PC-9 (cell line): ENCODE results near the gene PHC3. TPM values are rescaled to one million over a fixed set of nuclear protein-coding genes. Genes with fewer than 3 reads are reported as not detected.

Experiments
- BruUV-seq: library from RNA; stranded (reverse); fragments of 400-500 nt; replicated peaks from 2 replicates; lab custom pipeline; 2021; lab: Mats Ljungman, UMichigan
- CTCF ChIA-PET: fragments of 300-600 bp; sonication (Branson Sonifier 250); formaldehyde crosslinking; loops from one replicate; lab custom pipeline; 2022; ENCODE audit warnings: antibody characterized with exemption; lab: Charles Lee
- POLR2A ChIA-PET: fragments of 300-600 bp; sonication (Branson Sonifier 250); formaldehyde crosslinking; loops from one replicate; lab custom pipeline; 2022; ENCODE audit warnings: antibody characterized with exemption; ENCODE audit not compliant: unreplicated experiment; lab: Charles Lee
- DNase-seq, 2 experiments: peaks; one replicate each; pipeline versions ENCODE4 v3.0.0 to v3.0.0-alpha.2; 2015 to 2022; ENCODE audit warnings: mixed read lengths in 1 of 2
- H2AFZ ChIP-seq: fragments of 200-600 bp; sonication (generic); 2 replicates; pipeline ENCODE4 v1.8.1; 2017; ENCODE audit warnings: antibody characterized with exemption
- H3F3A ChIP-seq: fragments of 200-600 bp; sonication (generic); 2 replicates; pipeline ENCODE4 v1.8.1; 2017; ENCODE audit warnings: antibody characterized with exemption, mild to moderate bottlenecking, low read depth; ENCODE audit not compliant: insufficient read depth
- H3K27ac ChIP-seq: fragments of 200-600 bp; sonication (generic); 2 replicates; pipeline ENCODE4 v1.6.1; 2016; ENCODE audit warnings: mixed run types
- H3K27me3 ChIP-seq: fragments of 200-600 bp; sonication (generic); 2 replicates; pipeline ENCODE4 v1.6.1; 2016; ENCODE audit warnings: low read depth, mixed run types; ENCODE audit not compliant: insufficient read depth
- H3K36me3 ChIP-seq: fragments of 200-600 bp; sonication (generic); 2 replicates; pipeline ENCODE4 v1.6.1; 2016; ENCODE audit warnings: low read depth, mixed run types
- H3K4me1 ChIP-seq: fragments of 200-600 bp; sonication (generic); replicated peaks from 2 replicates; pipeline ENCODE4 v1.6.1; 2016; ENCODE audit warnings: mixed run types; ENCODE audit not compliant: insufficient read depth
- H3K4me2 ChIP-seq: fragments of 200-600 bp; sonication (generic); 2 replicates; pipeline ENCODE4 v1.6.1; 2017; ENCODE audit warnings: mixed run types
- H3K4me3 ChIP-seq: fragments of 200-600 bp; sonication (generic); 2 replicates; pipeline ENCODE4 v1.6.1; 2016; ENCODE audit warnings: mixed run types
- H3K79me2 ChIP-seq: fragments of 200-600 bp; sonication (generic); 2 replicates; pipeline ENCODE4 v1.6.1; 2017; ENCODE audit warnings: low read depth, mixed run types
- H3K9me2 ChIP-seq: fragments of 200-600 bp; sonication (generic); 2 replicates; pipeline ENCODE4 v1.8.1; 2017; ENCODE audit warnings: mild to moderate bottlenecking; ENCODE audit not compliant: insufficient read depth
- H3K9me3 ChIP-seq: fragments of 200-600 bp; sonication (generic); 2 replicates; pipeline ENCODE4 v1.8.1; 2016; ENCODE audit warnings: low read depth; ENCODE audit not compliant: insufficient read depth
- H4K20me1 ChIP-seq: fragments of 200-600 bp; sonication (generic); 2 replicates; pipeline ENCODE4 v1.8.1; 2017; ENCODE audit not compliant: insufficient read depth
- EZH2 ChIP-seq: fragments of 200-600 bp; sonication (generic); IDR thresholded peaks from 2 replicates; pipeline ENCODE4 v1.8.0; 2017; ENCODE audit warnings: antibody characterized with exemption, low read depth
- intact Hi-C: fragments of 100-400 bp; cut with micrococcal nuclease; formaldehyde crosslinking; loops from one replicate; pipeline ENCODE4 v1.10.0; 2022; ENCODE audit not compliant: unreplicated experiment
- total RNA-seq: library from RNA; stranded (reverse); gene quantifications from 2 replicates; pipeline ENCODE4 v1.2.3, GENCODE V29; 2021
- TF ChIP-seq, protein P1 (sequence below): fragments of 200-600 bp; sonication (generic); conservative IDR thresholded peaks from 2 replicates; pipeline ENCODE4 v1.6.1; 2017; ENCODE audit warnings: mixed run types, antibody characterized with exemption, mild to moderate bottlenecking, moderate library complexity

The PHC3 gene
- total RNA-seq, 1 experiment from 2014 or later = 80.8 TPM

DNA sequence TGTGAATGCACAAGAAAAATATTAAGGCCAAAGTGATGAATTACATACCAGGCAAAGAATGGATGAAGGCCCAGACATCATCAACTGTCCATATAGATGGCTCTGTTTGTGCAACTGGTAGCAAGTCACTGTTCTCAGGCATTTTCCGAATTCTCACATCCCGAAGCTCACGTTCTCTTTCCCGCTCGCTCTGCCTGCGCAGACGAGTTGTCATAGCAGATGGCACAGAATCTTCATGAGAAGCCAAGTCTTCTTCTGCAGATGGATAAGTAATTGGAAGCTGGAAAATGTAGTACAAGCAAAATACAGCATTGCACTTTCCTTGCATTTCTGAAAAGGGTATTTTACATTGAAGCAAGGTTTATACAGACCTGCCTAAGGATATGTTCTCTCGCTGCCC, 79.1 kb downstream of the PHC3 start:
- DNase-seq = no peak
- intact Hi-C loops = loop anchor here (5.0 kb wide), 1 partner anchor 65 kb away; the partner anchor contains the start of gene GPR160
- no peak for TF ChIP-seq EZH2
- TF ChIP-seq, protein P1, sequence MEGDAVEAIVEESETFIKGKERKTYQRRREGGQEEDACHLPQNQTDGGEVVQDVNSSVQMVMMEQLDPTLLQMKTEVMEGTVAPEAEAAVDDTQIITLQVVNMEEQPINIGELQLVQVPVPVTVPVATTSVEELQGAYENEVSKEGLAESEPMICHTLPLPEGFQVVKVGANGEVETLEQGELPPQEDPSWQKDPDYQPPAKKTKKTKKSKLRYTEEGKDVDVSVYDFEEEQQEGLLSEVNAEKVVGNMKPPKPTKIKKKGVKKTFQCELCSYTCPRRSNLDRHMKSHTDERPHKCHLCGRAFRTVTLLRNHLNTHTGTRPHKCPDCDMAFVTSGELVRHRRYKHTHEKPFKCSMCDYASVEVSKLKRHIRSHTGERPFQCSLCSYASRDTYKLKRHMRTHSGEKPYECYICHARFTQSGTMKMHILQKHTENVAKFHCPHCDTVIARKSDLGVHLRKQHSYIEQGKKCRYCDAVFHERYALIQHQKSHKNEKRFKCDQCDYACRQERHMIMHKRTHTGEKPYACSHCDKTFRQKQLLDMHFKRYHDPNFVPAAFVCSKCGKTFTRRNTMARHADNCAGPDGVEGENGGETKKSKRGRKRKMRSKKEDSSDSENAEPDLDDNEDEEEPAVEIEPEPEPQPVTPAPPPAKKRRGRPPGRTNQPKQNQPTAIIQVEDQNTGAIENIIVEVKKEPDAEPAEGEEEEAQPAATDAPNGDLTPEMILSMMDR = no peak
- no TSS peak for BruUV-seq
- CTCF ChIA-PET = no interaction called here
- H3F3A ChIP-seq = peaks cover 9% of the 10 kb centered on the region
- 0 out of 2 replicates have a peak, but pooled peaks cover 10% of the 10 kb centered on the region for H4K20me1 ChIP-seq
- H3K9me3 ChIP-seq = no peaks in the 10 kb centered on the region
- H3K36me3 ChIP-seq = peaks cover 59% of the 10 kb centered on the region
- POLR2A ChIA-PET = no interaction called here
- H3K9me2 ChIP-seq = no peaks in the 10 kb centered on the region
- H3K79me2 ChIP-seq = no peaks in the 10 kb centered on the region
- H2AFZ ChIP-seq = no peak overlapping the region
- no peak overlapping the region for H3K4me2 ChIP-seq
- H3K4me1 ChIP-seq = no peaks in the 10 kb centered on the region
- no peaks in the 10 kb centered on the region for H3K27me3 ChIP-seq
- H3K4me3 ChIP-seq = no peak overlapping the region
- no peak overlapping the region for H3K27ac ChIP-seq

- peaks cover 70% of the 10 kb centered on the region for H3K36me3 ChIP-seq
- intact Hi-C loops = loop anchor here (5.0 kb wide), 1 partner anchor 64 kb away; the partner anchor contains the start of gene GPR160
Observed at GRCh38 chr3:170100944-170101343, 80.6 kb downstream of the PHC3 start.

DNA sequence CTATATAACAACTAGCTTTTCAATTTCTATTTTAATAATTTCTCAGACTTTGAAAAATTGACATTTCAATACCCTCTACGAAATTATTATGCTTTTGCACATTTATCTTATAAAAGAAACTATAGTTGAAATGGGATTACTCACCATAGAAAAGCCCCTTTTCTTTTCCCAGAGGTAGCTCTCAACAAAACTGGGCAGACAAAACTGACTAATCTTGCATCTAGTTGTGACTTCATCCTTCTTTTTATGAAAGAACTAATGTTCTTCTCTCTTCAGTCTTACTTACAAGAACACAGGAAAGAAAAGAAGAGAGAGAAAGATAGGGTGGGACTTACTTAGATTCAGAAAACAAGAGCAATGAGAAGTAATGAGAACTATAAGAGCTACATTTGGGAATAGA, 82.8 kb downstream of the PHC3 start:
- Histone ChIP-seq H3K4me3 (no peak overlapping the region), H3K27me3 (no peaks in the 10 kb centered on the region), H3K27ac (no peak overlapping the region), H4K20me1 (no peaks in the 10 kb centered on the region), H3K79me2 (no peaks in the 10 kb centered on the region), H2AFZ (no peak overlapping the region), H3K9me3 (no peaks in the 10 kb centered on the region), H3K9me2 (no peaks in the 10 kb centered on the region), H3F3A (peaks cover 15% of the 10 kb centered on the region), H3K36me3 (peaks cover 69% of the 10 kb centered on the region), H3K4me1 (no peaks in the 10 kb centered on the region), H3K4me2 (no peak overlapping the region)
- TF ChIP-seq, protein P1 = no peak
- TF ChIP-seq EZH2 = no peak
- intact Hi-C loops = no loop called here
- POLR2A ChIA-PET = no interaction called here
- DNase-seq = no peak
- CTCF ChIA-PET = interaction anchor here (0.6 kb wide), 1 partner anchor 237 kb away, joined by 3 read pairs; no protein-coding TSS in a partner anchor
- no TSS peak for BruUV-seq

More at GRCh38 chr3:170100944-170101343, 80.6 kb downstream of the PHC3 start:
- H3F3A ChIP-seq = peaks cover 10% of the 10 kb centered on the region
- no peaks in the 10 kb centered on the region for H3K9me3 ChIP-seq
- H3K4me3 ChIP-seq = no peak overlapping the region
- H3K9me2 ChIP-seq = no peaks in the 10 kb centered on the region
- no peaks in the 10 kb centered on the region for H3K4me1 ChIP-seq
- ChIA-PET POLR2A (no interaction called here), CTCF (interaction anchor here (0.6 kb wide), 1 partner anchor 493 kb away, joined by 3 read pairs; no protein-coding TSS in a partner anchor)
- H2AFZ ChIP-seq = no peak overlapping the region
- TF ChIP-seq, protein P1 = no peak
- no peak for TF ChIP-seq EZH2
- 0 out of 2 replicates have a peak, but pooled peaks cover 5% of the 10 kb centered on the region for H4K20me1 ChIP-seq
- H3K79me2 ChIP-seq = no peaks in the 10 kb centered on the region
- no TSS peak for BruUV-seq
- no peaks in the 10 kb centered on the region for H3K27me3 ChIP-seq
- H3K27ac ChIP-seq = peak overlapping the region; percentile 8
- DNase-seq = no peak
- no peak overlapping the region for H3K4me2 ChIP-seq
